Measurements from ENCODE around the gene ATG101. TPM values are rescaled to one million over a fixed set of nuclear protein-coding genes. Genes with fewer than 3 reads are reported as not detected.
"Not testable (repeated sequence)": the region's sequence is repeated elsewhere in the genome, so short reads cannot be mapped to it uniquely, and the experiment has no call there.

The ATG101 gene
- total RNA-seq, 1 donor: 64.4 TPM

GRCh38 chr12:52096332-52097044 is 26.7 kb downstream of the ATG101 start:
- Histone ChIP-seq H3K36me3 (ENCODE audit: insufficient read depth, low read length) (no peaks in the 10 kb centered on the region), H3K4me1 (ENCODE audit: insufficient read depth, low read length) (no peaks in the 10 kb centered on the region), H2AFZ (ENCODE audit: low read length) (no peak overlapping the region), H4K20me1 (ENCODE audit: insufficient read depth, low read length) (no peaks in the 10 kb centered on the region), H3K79me2 (ENCODE audit: insufficient read depth, low read length) (no peaks in the 10 kb centered on the region), H3K4me2 (ENCODE audit: insufficient read depth, low read length) (no peak overlapping the region), H3K27me3 (ENCODE audit: insufficient read depth, low read length) (peaks cover 19% of the 10 kb centered on the region), H3K27ac (ENCODE audit: low read depth, low read length) (no peak overlapping the region), H3K9me3 (ENCODE audit: low read depth, low read length) (no peaks in the 10 kb centered on the region), H3K4me3 (ENCODE audit: insufficient read depth, low read length) (no peak overlapping the region)
- DNase-seq (ENCODE audit: insufficient read length, low spot score, missing footprints): peak; percentile 3
- no peak for TF ChIP-seq CTCF (IDR thresholded peaks at IDR 0.05; ENCODE audit: extremely low read depth, low read depth, low read length)

- TF ChIP-seq CTCF (IDR thresholded peaks at IDR 0.05; ENCODE audit: extremely low read depth, low read depth, low read length): no peak
- no peaks in the 10 kb centered on the region for H3K79me2 ChIP-seq (ENCODE audit: insufficient read depth, low read length)
- H3K4me3 ChIP-seq (ENCODE audit: insufficient read depth, low read length): no peak overlapping the region
- no peak overlapping the region for H2AFZ ChIP-seq (ENCODE audit: low read length)
- no peak for DNase-seq (ENCODE audit: insufficient read length, low spot score, missing footprints)
- no peak overlapping the region for H3K27ac ChIP-seq (ENCODE audit: low read depth, low read length)
- H3K9me3 ChIP-seq (ENCODE audit: low read depth, low read length): no peaks in the 10 kb centered on the region
- H3K27me3 ChIP-seq (ENCODE audit: insufficient read depth, low read length): peaks cover 12% of the 10 kb centered on the region
- H3K36me3 ChIP-seq (ENCODE audit: insufficient read depth, low read length): no peaks in the 10 kb centered on the region
- H3K4me2 ChIP-seq (ENCODE audit: insufficient read depth, low read length): no peak overlapping the region
- no peaks in the 10 kb centered on the region for H4K20me1 ChIP-seq (ENCODE audit: insufficient read depth, low read length)
- H3K4me1 ChIP-seq (ENCODE audit: insufficient read depth, low read length): no peaks in the 10 kb centered on the region
Measured at GRCh38 chr12:52097045-52097666, 27.4 kb downstream of the ATG101 start.

DNA sequence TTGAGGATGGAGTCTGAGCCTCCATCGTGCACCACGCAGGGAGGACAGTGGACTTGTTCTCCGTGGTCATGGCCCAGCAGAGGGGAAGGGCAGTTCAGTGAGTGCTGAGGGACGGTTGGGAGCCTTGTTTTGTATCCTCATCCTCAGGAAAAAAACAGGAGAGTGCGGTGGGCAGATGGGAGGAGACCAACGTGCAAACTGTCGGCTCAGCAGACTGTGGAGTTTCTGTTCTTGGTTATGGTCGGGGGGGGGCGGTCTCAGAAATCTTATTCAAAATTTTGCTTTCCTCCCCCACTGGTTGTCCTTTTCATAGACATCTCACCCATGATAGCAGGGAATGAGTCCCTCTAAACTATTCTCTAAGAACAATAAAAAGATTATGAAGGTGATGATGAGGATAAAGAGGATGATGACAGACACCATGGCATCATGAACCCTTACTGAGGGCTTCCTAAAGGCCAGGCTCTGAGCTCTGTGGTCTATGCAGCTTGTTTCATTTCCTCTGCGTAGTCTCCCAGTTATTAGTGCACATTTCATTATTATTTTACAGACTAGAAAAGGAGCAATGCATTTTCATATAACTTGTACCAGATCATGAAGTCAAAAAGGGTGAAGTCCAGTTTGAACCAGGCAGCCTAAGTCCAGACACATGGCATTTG is 34.8 kb downstream of the ATG101 start:
- not testable (repeated sequence) for H3K27ac ChIP-seq (ENCODE audit: low read depth, low read length); H4K20me1 ChIP-seq (ENCODE audit: insufficient read depth, low read length); H3K4me3 ChIP-seq (ENCODE audit: insufficient read depth, low read length); H3K4me2 ChIP-seq (ENCODE audit: insufficient read depth, low read length); H3K9me3 ChIP-seq (ENCODE audit: low read depth, low read length); H3K79me2 ChIP-seq (ENCODE audit: insufficient read depth, low read length); H3K27me3 ChIP-seq (ENCODE audit: insufficient read depth, low read length); H2AFZ ChIP-seq (ENCODE audit: low read length); DNase-seq (ENCODE audit: insufficient read length, low spot score, missing footprints); H3K4me1 ChIP-seq (ENCODE audit: insufficient read depth, low read length); H3K36me3 ChIP-seq (ENCODE audit: insufficient read depth, low read length)

DNA sequence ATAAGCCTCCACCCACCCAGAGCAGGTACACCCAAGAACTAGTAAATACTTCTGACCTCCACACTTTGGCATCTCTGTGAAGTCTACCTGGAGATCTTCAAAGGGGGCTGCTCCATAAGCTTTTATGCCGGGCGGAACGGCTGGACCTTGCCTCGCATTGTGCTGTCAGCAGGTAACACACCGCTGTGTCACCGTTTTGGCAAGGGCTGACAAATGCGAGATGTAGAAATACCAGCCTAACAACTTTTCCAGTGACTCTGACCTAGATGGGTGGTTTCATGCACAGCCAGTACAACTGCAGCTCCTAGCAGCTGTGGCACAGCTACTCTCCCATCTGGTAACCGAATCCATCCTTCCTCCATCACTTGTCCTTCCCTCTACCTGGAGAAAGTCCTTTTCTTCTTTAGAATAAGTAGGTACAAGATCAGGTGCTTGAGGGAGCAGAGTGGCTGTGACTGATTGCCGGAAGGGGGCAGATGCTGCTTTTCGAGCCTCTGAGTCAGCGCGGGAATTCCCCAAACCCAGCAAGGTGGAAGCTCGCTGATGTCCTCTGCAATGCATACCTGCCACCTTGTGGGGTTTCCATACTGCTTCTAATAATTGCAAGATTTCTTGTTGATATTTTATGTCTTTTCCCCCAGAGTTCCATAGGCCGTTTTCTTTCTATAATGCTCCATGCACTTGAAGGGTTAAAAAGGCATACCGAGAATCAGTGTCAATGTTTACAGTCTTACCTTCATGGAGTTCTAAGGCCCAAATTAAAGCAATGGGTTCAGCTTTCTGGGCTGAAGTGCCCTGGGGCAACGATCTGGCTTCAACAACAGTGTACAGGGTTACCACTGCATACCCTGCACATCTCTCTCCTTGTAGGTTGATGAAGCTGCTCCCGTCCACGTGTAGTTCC is 46.7 kb downstream of the ATG101 start:
- H4K20me1 ChIP-seq (ENCODE audit: insufficient read depth, low read length); DNase-seq (ENCODE audit: insufficient read length, low spot score, missing footprints); H3K9me3 ChIP-seq (ENCODE audit: low read depth, low read length); H3K4me1 ChIP-seq (ENCODE audit: insufficient read depth, low read length); H3K4me3 ChIP-seq (ENCODE audit: insufficient read depth, low read length); H2AFZ ChIP-seq (ENCODE audit: low read length); H3K79me2 ChIP-seq (ENCODE audit: insufficient read depth, low read length); H3K27ac ChIP-seq (ENCODE audit: low read depth, low read length); H3K36me3 ChIP-seq (ENCODE audit: insufficient read depth, low read length); H3K4me2 ChIP-seq (ENCODE audit: insufficient read depth, low read length): not testable (repeated sequence)
- peaks cover 17% of the 10 kb centered on the region for H3K27me3 ChIP-seq (ENCODE audit: insufficient read depth, low read length)

DNA sequence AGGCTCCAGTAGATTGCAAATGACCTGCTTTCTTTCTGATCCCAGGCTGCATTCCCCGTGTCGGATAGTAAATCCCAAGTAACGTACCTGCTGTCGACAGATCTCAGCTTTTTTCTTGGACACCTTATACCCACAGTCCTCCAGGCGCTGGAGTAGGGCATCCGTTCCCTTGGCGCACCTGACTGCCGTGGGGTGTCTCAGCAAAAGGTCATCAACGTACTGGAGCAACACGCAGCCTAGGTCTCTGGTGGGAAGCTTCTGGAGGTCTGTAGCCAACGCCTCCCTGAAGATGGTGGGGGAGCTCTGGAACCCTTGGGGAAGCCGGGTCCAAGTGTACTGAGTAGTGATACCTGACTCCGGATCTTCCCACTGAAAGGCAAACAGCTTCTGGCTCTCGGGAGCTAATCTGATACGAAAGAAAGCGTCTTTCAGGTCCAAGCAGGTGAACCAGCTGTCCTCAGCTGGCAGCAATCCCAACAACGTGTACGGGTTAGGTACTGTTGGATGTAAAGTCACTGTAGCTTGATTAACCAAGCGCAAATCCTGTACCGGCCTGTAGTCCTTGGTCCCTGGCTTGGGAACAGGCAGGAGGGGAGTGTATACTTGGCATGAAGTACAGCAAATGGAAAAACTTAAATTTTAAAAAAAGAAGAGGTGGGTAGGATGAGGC is 48.2 kb downstream of the ATG101 start:
- not testable (repeated sequence) for H3K36me3 ChIP-seq (ENCODE audit: insufficient read depth, low read length); H2AFZ ChIP-seq (ENCODE audit: low read length); H3K27ac ChIP-seq (ENCODE audit: low read depth, low read length); DNase-seq (ENCODE audit: insufficient read length, low spot score, missing footprints); H3K4me1 ChIP-seq (ENCODE audit: insufficient read depth, low read length); H3K79me2 ChIP-seq (ENCODE audit: insufficient read depth, low read length); H4K20me1 ChIP-seq (ENCODE audit: insufficient read depth, low read length); H3K9me3 ChIP-seq (ENCODE audit: low read depth, low read length); H3K4me2 ChIP-seq (ENCODE audit: insufficient read depth, low read length); H3K4me3 ChIP-seq (ENCODE audit: insufficient read depth, low read length)
- peaks cover 17% of the 10 kb centered on the region for H3K27me3 ChIP-seq (ENCODE audit: insufficient read depth, low read length)
